ENCODE results near the gene EML1.

The EML1 gene

DNA sequence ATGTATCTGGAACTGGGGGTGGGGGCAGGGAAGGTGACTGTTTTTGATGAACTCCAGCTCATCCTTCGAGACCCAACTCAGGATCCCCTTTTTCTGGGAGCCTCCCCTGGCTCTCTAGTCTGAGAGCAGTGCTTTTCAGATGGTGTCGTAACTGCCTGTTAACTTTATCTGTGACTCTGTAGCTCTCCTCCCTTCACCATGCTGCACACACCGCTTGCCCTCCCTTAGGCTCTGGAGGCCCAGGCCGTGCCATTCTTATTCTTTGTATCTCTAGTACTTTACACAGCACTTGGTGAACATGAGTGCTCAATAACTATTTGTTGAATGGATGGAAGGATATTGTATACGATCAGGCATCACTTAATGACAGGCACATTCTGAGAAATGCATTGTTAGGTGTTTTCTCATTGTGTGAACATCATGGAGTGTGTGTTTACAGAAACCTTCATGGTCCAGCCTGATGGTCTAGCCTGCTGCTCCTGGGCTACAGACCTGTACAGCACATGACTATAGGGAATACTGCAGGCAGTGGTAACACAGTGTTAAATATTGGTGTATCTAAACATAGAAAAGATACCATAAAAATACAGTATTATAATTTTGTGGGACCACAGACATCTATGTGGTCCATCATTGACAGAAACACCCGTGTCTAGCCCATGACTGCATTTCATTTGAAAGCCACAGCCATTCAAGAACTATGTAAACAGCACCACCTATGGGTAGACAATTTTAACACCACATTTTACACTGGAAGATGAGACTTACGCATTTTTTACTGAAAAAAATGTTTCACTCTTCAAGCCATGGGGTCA is 91.8 kb downstream of the EML1 start:
- no peak overlapping the region for H3K4me3 ChIP-seq (replicated peaks; ENCODE audit: low read depth, low read length)
- TF ChIP-seq, protein P1, sequence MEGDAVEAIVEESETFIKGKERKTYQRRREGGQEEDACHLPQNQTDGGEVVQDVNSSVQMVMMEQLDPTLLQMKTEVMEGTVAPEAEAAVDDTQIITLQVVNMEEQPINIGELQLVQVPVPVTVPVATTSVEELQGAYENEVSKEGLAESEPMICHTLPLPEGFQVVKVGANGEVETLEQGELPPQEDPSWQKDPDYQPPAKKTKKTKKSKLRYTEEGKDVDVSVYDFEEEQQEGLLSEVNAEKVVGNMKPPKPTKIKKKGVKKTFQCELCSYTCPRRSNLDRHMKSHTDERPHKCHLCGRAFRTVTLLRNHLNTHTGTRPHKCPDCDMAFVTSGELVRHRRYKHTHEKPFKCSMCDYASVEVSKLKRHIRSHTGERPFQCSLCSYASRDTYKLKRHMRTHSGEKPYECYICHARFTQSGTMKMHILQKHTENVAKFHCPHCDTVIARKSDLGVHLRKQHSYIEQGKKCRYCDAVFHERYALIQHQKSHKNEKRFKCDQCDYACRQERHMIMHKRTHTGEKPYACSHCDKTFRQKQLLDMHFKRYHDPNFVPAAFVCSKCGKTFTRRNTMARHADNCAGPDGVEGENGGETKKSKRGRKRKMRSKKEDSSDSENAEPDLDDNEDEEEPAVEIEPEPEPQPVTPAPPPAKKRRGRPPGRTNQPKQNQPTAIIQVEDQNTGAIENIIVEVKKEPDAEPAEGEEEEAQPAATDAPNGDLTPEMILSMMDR (IDR thresholded peaks at IDR 0.05; ENCODE audit: low read length, missing control alignments) = peak; percentile 72
- peak; percentile 83 for DNase-seq (ENCODE audit: low read depth)

- no peak overlapping the region for H3K4me3 ChIP-seq (replicated peaks; ENCODE audit: low read depth, low read length)
- TF ChIP-seq, protein P1 (IDR thresholded peaks at IDR 0.05; ENCODE audit: low read length, missing control alignments) = no peak
- no peak for DNase-seq (ENCODE audit: low read depth)
Measured at GRCh38 chr14:99885649-99885958, 92.4 kb downstream of the EML1 start.

GRCh38 chr14:99887407-99887806 is 94.2 kb downstream of the EML1 start:
- DNase-seq (ENCODE audit: low read depth) = no peak
- TF ChIP-seq, protein P1 (IDR thresholded peaks at IDR 0.05; ENCODE audit: low read length, missing control alignments) = no peak

DNA sequence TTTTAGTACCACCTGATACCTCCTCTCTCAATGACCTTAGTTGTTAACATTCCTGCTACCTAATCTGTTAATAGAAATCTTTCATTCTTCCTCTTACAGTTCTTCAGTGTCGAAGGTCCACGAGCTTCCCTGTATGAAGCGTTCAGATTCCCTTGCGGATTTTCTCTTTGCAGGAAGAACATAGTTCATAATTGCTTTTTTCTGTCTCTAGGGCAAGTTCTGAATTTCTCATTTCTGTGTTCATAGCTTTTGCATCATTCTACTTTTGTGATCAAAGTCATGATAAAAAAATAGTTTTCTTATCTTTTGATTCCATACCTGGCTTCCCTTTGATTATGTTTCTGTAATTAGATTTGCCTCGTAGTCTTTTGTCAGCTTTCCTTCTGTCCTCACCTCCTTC is 94.9 kb downstream of the EML1 start:
- TF ChIP-seq, protein P1 (IDR thresholded peaks at IDR 0.05; ENCODE audit: low read length, missing control alignments) = no peak
- H3K4me3 ChIP-seq (replicated peaks; ENCODE audit: low read depth, low read length) = no peak overlapping the region
- DNase-seq (ENCODE audit: low read depth) = no peak

More at GRCh38 chr14:99887407-99887806, 94.2 kb downstream of the EML1 start:
- H3K4me3 ChIP-seq (replicated peaks; ENCODE audit: low read depth, low read length) = no peak overlapping the region

DNA sequence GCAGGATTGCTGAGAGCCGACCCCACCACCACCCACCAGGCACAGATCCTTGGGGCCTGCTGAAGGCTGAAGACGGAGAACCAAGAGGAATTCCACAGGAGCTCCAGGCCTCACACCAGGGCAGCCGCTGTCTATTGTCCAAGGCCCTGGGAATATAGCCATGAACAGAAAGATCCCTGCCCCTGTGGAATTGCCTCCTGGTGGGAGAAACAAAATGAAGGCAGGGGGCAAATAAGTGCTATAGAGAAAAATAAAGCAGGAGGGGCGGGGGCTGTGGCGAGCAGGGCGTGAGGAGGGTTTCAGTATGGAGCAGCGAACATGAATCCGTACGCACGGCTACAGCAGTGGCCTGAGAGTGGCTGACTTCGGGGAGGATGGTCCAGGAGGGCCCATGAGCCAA is 96.1 kb downstream of the EML1 start:
- H3K4me3 ChIP-seq (replicated peaks; ENCODE audit: low read depth, low read length) = no peak overlapping the region
- no peak for DNase-seq (ENCODE audit: low read depth)

DNA sequence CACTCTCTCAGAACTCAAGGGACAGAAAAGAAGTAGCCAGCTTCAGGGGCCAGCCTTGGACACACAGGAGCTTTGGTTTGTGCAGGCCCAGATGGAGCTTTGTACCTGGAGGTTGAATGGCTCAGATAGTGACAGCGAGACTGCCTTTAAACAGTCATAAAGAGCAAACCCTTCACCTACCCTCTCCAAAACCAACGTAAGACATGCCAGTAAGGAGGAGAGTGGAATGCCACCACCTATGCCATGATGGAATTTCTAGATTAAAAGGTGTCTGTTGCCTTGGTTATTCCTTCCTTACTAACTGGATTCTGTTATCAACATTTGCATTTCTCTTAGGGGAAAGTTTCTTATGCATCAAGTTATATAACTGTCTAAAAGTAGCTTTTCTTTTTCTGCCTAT is 98.1 kb downstream of the EML1 start:
- H3K4me3 ChIP-seq (replicated peaks; ENCODE audit: low read depth, low read length) = no peak overlapping the region
- no peak for DNase-seq (ENCODE audit: low read depth)
- TF ChIP-seq, protein P1 (IDR thresholded peaks at IDR 0.05; ENCODE audit: low read length, missing control alignments) = no peak

More for the DNA sequence above, 96.1 kb downstream of the EML1 start:
- TF ChIP-seq, protein P1 (IDR thresholded peaks at IDR 0.05; ENCODE audit: low read length, missing control alignments) = no peak

- no peak overlapping the region for H3K4me3 ChIP-seq (replicated peaks; ENCODE audit: low read depth, low read length)
- TF ChIP-seq, protein P1 (IDR thresholded peaks at IDR 0.05; ENCODE audit: low read length, missing control alignments) = no peak
- no peak for DNase-seq (ENCODE audit: low read depth)
Measured at GRCh38 chr14:99891900-99892299, 98.7 kb downstream of the EML1 start.

Data from fibroblast of pulmonary artery (primary cell).